SW480 (cell line): ENCODE data around the gene TUBGCP3.

Experiments used
- DNase-seq: peaks from one replicate; pipeline ENCODE4 v3.0.0-alpha.2; 2016; ENCODE audit warnings: low spot score

TUBGCP3 gene

DNA sequence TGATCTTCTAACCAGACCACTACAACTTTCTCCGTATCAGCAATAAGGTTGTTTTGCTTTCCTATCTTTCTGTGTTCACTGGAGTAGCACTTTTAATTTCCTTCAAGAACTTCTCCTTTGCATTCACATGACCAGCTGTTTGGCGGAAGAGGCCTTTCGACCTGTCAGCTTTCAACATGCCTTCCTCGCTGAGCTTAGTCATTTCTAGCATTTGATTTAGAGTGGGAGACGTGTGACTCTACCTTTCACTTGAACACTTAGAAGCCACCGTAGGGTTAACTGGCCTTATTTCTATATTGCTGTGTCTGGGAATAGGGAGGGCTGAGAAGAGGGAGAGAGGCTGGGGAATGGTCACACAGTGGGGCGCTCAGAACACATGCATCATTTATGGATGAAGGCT, 104.7 kb downstream of the TUBGCP3 start:
- DNase-seq, result no peak

- peak; percentile 87 for DNase-seq
Measured at GRCh38 chr13:112481458-112481857, 106.5 kb downstream of the TUBGCP3 start.

DNA sequence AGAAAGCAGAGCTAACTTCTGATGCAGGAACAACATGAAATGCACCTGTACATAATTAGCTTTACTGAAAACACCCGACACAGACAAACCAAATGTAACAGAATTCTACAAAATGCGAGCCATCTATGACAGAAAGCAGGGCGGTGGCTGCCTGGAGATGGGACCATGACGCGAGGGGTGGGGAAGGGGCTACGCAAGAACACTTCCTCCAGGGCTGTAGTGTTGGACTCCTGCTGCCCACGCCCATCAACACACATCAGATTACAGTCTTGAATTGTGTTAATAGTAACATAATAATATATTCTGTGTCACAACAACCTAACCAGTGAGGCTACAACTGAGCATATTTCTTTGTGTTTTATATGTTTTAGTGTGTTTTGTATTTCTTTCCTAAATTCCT, 108.6 kb downstream of the TUBGCP3 start:
- no peak for DNase-seq

GRCh38 chr13:112477070-112477619, 110.8 kb downstream of the TUBGCP3 start:
- no peak for DNase-seq

DNA sequence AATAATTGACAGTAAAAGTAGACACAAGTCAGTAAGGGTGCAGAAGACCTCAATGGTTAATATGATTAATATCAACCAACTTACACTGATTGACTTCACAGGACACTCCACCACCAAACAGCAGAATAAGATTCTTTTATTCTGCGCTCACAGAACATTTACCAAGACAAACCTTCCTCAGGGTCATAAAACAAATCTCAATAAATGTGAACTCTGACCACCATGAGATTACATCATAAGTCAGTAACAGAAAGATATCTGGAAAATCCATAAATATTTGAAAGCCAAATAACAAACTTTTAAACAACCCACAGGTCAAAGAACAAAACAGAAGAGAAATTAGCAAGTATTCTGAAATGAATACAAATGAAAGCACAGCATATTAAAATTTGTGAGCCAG, 112.1 kb downstream of the TUBGCP3 start:
- no peak for DNase-seq

DNA sequence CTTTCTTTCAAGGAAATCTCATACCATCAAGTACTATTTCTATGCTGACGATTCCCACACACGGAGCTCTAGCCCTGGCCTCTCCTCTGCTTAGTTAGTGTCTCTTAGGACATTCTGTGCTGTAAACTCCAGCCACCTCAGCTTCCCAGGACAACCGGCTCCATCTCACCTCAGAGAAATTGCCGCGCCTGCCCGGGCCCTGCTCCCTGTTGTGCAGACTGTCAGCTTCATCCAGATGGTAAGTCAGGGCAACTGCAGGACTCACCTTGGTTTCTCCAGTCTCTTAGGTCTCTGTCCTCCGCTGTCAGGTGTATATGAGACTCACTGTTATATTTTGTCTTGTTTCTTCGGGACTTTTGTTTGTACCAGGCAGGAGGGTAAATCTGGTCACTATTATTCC, 113.1 kb downstream of the TUBGCP3 start:
- no peak for DNase-seq

GRCh38 chr13:112473818-112474217, 114.1 kb downstream of the TUBGCP3 start:
- no peak for DNase-seq

- DNase-seq, result no peak
Measured at GRCh38 chr13:112469071-112469745, 118.7 kb downstream of the TUBGCP3 start.

GRCh38 chr13:112468069-112468468, 119.9 kb downstream of the TUBGCP3 start:
- DNase-seq, result no peak

GRCh38 chr13:112467236-112467635, 120.7 kb downstream of the TUBGCP3 start:
- no peak for DNase-seq

- no peak for DNase-seq
Measured at GRCh38 chr13:112466132-112467058, 121.6 kb downstream of the TUBGCP3 start.

DNA sequence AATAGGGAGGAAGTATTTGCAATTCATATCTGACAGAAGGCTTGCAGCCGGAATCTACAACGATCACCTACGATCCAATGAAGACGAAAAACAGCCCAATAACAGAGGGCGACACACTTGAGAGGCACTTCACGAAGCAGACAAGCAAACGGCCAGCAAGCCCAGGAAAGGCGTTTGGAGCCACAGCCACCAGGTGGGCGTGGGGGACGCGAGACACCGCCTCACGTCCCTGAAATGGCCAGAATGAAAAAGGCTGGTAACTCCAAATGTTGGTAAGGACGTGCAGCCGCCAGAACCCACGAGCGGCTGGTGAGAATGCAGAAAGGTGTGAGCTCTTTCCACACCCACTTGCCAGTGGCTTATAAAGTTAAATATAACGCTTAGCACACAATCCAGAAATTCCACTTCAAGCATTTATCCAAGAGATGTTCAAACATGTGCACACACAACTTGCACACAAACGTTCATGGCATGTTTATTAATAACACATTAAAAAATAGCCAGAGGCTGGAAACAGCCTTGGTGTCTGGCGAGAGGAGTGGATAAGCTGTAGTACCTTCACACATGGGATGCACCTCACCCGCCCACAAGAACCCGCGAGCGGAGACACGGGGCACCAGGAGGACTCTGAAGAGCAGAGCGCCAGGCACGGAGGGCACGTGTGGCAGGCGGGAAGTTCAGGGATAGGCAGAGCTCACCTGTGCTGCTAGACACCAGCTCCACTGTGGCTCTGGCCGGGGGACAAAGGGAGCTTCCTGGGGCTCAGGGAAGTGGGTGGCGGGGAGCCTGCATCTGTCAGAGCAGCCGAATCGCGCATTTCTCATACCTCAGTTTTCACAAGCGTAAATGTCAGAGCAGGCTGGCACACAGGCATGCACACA, 122.5 kb downstream of the TUBGCP3 start:
- no peak for DNase-seq

DNA sequence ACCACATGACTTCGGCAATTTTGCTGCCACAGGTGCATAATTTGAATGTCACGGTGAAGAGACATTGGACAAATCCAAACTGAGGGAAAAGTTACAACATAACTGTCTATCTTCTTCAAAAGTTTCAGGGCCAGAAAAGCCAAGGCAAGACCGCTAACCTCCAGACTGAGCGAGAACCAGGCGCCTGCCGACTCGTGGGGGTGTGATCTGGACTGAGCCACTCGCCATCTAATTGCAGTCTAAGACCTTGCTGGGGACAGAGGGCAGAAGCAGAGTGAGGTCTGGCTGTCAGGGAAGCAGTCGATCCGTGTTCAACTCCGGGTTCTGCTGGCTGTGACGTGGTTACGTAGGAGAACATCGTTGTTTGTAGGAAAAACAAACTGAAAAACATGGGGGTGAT, 123.2 kb downstream of the TUBGCP3 start:
- no peak for DNase-seq

DNA sequence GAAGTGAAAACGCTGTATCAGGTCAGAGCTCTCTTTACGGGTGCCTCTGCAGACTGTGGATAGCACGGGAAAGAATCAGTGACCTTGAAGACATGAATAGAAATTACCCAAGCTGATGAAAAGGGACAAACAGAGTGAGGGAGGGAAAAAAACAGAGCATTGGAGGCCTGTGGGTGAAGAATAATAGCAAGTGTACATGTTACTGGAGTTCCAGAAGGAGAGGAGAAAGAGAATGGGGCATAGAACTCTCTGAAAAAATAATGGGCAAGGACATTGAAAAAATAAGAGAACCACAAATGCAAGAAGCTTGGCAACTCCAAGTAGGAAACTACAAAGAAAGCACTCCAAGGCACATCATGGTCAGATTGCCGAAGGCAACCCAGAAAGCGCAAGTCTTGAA, 125.5 kb downstream of the TUBGCP3 start:
- DNase-seq, result no peak

- DNase-seq, result peak; percentile 83
Measured at GRCh38 chr13:112457485-112457884, 130.5 kb downstream of the TUBGCP3 start.

DNA sequence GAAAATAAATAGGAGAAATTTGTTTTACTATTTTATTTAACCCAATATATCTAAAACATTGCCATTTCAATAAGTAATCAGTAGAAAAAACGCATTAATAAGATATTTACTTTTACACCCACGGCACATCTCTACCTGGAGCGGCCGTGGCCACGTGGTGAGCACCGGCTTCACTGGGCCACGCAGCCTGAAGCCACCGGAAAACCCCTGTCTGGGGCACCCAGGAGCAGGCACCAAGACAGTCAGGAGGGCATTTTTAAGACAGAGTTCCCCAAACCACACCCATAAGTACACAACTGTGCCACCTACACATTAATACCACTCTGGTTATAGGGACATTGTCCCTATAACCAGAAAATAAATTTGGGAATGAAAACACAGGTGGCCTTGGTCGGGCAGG, 130.9 kb downstream of the TUBGCP3 start:
- DNase-seq, result no peak

GRCh38 chr13:112456138-112457056, 131.6 kb downstream of the TUBGCP3 start:
- no peak for DNase-seq

DNA sequence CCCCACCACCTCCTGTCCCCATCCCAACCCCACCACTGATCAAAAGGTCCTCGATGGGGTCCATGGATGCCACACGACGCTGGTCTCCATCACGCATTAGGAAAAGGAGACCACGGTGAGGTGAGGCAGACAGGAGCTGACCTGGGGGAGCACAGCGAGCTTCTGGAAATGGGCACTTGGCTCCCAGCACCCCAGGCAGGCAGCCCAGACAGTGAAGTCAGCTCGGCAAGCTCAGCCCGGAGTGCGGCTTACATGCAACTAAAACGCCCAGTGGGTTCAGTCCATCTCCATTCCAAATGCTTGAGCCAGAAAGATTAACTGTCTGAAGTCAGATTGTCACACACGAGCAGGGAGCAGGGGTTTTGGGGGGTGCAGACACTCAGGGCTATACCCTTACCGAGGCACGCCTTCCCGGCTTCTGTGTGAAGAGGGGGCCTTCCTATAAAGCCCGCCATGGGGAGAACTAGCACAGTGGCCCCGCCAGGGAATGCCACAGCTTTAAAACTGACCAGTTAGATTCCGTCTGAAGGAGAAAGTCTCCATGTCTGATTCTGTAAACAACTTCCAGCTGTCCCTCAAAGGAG, 132.4 kb downstream of the TUBGCP3 start:
- DNase-seq, result no peak

- no peak for DNase-seq
Measured at GRCh38 chr13:112454648-112455334, 133.2 kb downstream of the TUBGCP3 start.
